Hepatocyte (in vitro differentiated cells): ENCODE measurements around the gene ANKRD35.

Experiments used
- CTCF ChIP-seq: fragments of 200-600 bp; sonication (generic); IDR thresholded peaks from 2 replicates; pipeline ENCODE4 v1.5.1; 2016; ENCODE audit warnings: antibody characterized with exemption, mild to moderate bottlenecking; ENCODE audit not compliant: poor library complexity
- EZH2 ChIP-seq: fragments of 200-600 bp; sonication (generic); IDR thresholded peaks from 2 replicates; pipeline ENCODE4 v1.6.1; 2016; ENCODE audit warnings: antibody characterized with exemption, mild to moderate bottlenecking, borderline replicate concordance

GRCh38 chr1:145877923-145878486 is 7.7 kb downstream of the ANKRD35 start:
- no peak for TF ChIP-seq CTCF
- no peak for TF ChIP-seq EZH2
